Kidney tubule cell (primary cell): ENCODE data around the gene SRR.

Experiments used
- DNase-seq: peaks from one replicate; pipeline ENCODE4 v3.0.0-alpha.2; 2018; ENCODE audit warnings: low spot score

The SRR gene

DNA sequence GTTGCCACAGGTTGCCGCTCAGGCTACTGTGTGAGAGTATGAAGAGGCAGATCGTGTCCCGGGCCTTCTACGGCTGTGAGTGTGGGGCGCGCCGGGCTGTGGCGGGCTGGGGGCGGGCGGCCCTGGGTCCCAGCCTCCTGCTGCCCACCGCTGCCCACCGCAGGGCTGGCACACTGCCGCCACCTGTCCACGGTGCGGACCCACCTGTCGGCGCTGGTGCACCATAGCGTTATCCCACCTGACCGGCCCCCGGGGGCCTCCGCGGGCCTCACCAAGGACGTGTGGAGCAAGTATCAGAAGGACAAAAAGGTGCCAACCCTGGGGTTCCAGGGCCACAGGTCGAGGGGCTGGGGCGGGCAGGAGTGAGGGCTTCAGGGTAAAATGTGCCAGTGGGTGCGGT lies 68.4 kb downstream of the SRR start:
- no peak for DNase-seq

- DNase-seq: no peak
Observed at GRCh38 chr17:2372681-2373080, 68.9 kb downstream of the SRR start.

DNA sequence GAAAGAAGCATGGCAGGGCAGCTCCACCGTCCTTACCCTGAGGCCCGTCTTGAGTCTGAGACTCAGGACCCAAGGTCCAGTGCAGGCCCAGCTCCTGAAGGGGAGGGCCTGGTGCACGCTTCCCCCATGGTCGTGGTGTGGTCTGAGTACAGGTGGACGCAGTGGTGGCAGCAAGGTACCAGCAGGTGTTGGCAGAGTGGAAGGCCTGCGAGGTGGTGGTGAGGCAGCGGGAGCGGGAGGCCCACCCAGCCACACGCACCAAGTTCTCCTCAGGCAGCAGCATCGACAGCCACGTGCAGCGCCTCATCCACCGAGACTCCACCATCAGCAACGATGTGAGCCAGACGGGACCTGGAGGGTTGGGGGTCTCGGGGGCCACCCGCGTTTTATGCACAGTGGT lies 69.4 kb downstream of the SRR start:
- no peak for DNase-seq
